ENCODE measurements around the gene FBXW11. TPM values are rescaled to one million over a fixed set of nuclear protein-coding genes. Genes with fewer than 3 reads are reported as not detected.

Gene FBXW11
- total RNA-seq, 2 donors from 2014 or later = 76.3 to 81.7 TPM

DNA sequence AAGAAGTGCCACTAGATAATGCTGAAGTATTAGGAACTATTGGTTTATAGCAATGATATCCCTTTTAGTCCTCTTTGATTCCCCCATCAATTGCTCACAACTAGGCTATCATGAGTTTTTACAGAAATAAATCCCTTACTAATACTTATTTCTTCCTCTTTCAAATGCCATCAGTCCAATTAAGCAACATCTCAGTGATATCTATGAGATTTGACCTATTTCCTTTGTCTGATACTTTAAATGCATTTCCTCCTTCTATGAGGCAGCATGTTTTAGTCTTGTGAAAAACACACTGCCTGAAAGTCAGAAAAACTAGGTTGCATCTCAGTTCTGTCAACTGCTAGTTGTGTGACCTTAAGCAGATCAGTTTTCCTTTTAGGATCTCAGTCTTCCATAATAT is 101.6 kb downstream of the FBXW11 start:
- TF ChIP-seq, protein P1, sequence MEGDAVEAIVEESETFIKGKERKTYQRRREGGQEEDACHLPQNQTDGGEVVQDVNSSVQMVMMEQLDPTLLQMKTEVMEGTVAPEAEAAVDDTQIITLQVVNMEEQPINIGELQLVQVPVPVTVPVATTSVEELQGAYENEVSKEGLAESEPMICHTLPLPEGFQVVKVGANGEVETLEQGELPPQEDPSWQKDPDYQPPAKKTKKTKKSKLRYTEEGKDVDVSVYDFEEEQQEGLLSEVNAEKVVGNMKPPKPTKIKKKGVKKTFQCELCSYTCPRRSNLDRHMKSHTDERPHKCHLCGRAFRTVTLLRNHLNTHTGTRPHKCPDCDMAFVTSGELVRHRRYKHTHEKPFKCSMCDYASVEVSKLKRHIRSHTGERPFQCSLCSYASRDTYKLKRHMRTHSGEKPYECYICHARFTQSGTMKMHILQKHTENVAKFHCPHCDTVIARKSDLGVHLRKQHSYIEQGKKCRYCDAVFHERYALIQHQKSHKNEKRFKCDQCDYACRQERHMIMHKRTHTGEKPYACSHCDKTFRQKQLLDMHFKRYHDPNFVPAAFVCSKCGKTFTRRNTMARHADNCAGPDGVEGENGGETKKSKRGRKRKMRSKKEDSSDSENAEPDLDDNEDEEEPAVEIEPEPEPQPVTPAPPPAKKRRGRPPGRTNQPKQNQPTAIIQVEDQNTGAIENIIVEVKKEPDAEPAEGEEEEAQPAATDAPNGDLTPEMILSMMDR (IDR thresholded peaks at IDR 0.05) = no peak
- DNase-seq (ENCODE audit: low spot score) = no peak
- Histone ChIP-seq H3K9me3 (no peaks in the 10 kb centered on the region), H3K4me1 (peaks cover 0 to 5% of the 10 kb centered on the region in 2 donors), H3K27me3 (no peaks in the 10 kb centered on the region), H3K36me3 (no peaks in the 10 kb centered on the region), H3K27ac (no peak overlapping the region), H3K4me3 (no peak overlapping the region)

DNA sequence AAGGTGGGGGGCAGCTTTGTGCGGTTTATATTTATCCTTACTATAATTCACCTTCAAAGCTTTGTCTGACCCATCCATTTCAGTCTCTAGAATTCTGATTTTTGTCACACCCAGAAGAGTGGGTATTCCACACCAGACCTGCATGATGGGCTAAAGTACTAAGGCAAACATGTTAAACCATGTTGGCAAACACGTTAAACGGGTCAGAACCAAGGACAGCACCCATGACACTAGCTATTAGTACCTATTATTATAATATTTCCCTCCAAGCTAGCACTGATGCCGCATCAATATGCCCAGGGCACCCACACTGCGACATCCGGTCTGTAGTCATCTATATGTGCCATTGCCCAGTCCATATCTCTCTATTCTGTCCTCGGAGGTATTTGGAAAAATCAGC is 104.7 kb downstream of the FBXW11 start:
- H3K9me3 ChIP-seq = no peaks in the 10 kb centered on the region
- no peaks in the 10 kb centered on the region for H3K36me3 ChIP-seq
- H3K27ac ChIP-seq = no peak overlapping the region
- no peak overlapping the region for H3K4me3 ChIP-seq
- TF ChIP-seq, protein P1 (IDR thresholded peaks at IDR 0.05) = no peak
- no peak for DNase-seq (ENCODE audit: low spot score)
- H3K27me3 ChIP-seq = no peaks in the 10 kb centered on the region
- H3K4me1 ChIP-seq = peaks cover 0 to 5% of the 10 kb centered on the region in 2 donors

DNA sequence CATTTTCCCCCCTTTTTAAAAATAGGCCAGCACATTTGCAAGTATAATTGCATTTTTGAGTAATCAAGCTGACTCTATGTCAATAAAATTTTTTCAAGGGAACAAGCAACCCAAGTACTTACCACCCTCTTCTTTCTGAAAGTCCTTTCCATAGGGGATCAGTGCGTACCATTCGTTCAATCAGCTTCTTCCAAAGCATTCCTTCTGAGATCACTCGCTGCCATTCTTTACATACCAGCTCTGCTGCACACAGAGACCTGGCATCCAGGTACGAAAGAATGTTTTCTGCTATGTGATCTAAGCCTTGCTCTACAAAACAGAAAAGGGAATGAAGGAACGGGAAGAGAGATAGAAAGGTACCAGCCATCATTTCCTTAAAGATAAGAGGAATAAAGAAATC is 106.6 kb downstream of the FBXW11 start:
- H3K27ac ChIP-seq = no peak overlapping the region
- DNase-seq (ENCODE audit: low spot score) = no peak
- no peaks in the 10 kb centered on the region for H3K27me3 ChIP-seq
- no peak overlapping the region for H3K4me3 ChIP-seq
- H3K36me3 ChIP-seq = no peaks in the 10 kb centered on the region
- no peaks in the 10 kb centered on the region for H3K9me3 ChIP-seq
- no peaks in the 10 kb centered on the region for H3K4me1 ChIP-seq
- TF ChIP-seq, protein P1 (IDR thresholded peaks at IDR 0.05) = no peak

DNA sequence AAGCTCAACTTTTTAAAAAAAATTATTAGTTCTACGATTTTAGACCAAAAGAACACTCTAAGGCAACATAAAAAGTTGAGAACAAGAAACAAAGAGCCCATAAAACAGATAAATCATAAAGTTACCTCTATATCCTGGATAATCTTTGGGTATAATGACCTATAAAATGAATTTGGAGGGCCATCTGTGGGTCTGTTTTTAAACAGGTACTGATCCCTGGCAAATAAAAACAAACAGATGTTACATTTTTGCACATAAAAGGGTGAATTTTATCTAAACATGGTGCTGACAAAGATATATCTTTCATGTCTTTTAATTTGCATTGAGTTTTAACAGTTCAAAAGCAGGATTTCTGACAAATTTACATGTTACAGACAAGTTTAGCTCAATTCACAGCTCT is 107.6 kb downstream of the FBXW11 start:
- Histone ChIP-seq H3K9me3 (no peaks in the 10 kb centered on the region), H3K36me3 (no peaks in the 10 kb centered on the region), H3K27ac (no peak overlapping the region), H3K27me3 (no peaks in the 10 kb centered on the region), H3K4me3 (no peak overlapping the region), H3K4me1 (no peaks in the 10 kb centered on the region)
- no peak for DNase-seq (ENCODE audit: low spot score)
- TF ChIP-seq, protein P1 (IDR thresholded peaks at IDR 0.05) = no peak

DNA sequence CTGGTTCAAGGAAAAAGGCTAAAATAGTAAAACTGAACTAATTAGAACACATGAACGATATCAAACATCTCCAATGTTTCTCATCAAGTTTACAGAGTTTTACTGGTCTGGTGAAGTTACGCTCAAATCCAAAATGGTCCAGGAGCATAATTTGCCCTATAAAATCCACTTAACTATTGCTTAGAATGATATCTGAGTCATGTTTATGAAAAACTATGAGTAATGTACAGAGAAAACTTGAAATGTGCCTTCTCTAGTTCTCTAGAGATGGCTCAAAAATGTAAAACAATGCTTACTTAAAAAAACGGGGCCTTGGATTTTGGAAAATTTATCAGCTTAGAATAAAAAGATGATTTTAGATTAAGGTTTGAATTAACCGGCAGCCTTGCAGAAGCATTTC is 108.1 kb downstream of the FBXW11 start:
- Histone ChIP-seq H3K27ac (no peak overlapping the region), H3K4me1 (no peaks in the 10 kb centered on the region), H3K27me3 (no peaks in the 10 kb centered on the region), H3K9me3 (no peaks in the 10 kb centered on the region), H3K36me3 (no peaks in the 10 kb centered on the region), H3K4me3 (no peak overlapping the region)
- DNase-seq (ENCODE audit: low spot score) = no peak
- TF ChIP-seq, protein P1 (IDR thresholded peaks at IDR 0.05) = no peak

DNA sequence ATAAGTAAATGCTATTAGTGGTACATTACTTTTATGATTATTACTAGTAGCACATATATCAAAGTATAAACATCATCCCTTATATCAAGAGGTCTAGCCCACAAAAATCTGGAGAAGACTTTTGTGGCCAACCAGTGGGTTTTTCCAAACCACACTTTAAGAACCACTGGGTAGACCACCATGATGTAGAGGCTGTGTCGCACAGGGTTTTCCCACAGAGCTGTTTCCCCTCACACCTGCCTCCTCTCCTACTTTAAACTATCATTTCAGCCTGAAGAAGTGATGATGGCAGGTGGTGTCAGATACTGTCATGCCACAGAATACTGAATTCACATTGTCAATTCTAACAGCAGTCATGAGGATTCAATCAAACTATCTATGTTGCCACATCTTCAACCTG is 109.2 kb downstream of the FBXW11 start:
- Histone ChIP-seq H3K4me3 (no peak overlapping the region), H3K36me3 (no peaks in the 10 kb centered on the region), H3K27ac (no peak overlapping the region), H3K27me3 (no peaks in the 10 kb centered on the region), H3K4me1 (peaks cover 0 to 1% of the 10 kb centered on the region in 2 donors), H3K9me3 (no peaks in the 10 kb centered on the region)
- TF ChIP-seq, protein P1 (IDR thresholded peaks at IDR 0.05) = no peak
- DNase-seq (ENCODE audit: low spot score) = no peak

Measured in right atrium auricular region (tissue), 2 donors.